HepG2 (cell line): Measurements from ENCODE around the gene MYO3B.

ENCODE experiments used
- EZH2 ChIP-seq: conservative IDR thresholded peaks from 2 replicates; pipeline ENCODE4 v1.6.1; 2012; ENCODE audit warnings: mild to moderate bottlenecking, low read depth, low read length, moderate library complexity
- MAX ChIP-seq: IDR thresholded peaks from 2 replicates; pipeline ENCODE4 v1.6.1; 2012; ENCODE audit warnings: inconsistent platforms
- ZNF160 ChIP-seq: sonication (generic); formaldehyde crosslinking; IDR thresholded peaks from 2 replicates; pipeline ENCODE4 v1.8.0; 2022; ENCODE audit warnings: mild to moderate bottlenecking, inconsistent platforms, missing genetic modification reagents

- TF ChIP-seq MAX (no peak), ZNF160 (no peak), EZH2 (no peak)
Measured at GRCh38 chr2:170530803-170531564, 353.0 kb downstream of the MYO3B start.
